HFF-Myc (cell line): ENCODE data around the gene MSI2.

Experiments
- DNase-seq: peaks from one replicate; pipeline ENCODE4 v3.0.0-alpha.2; 2011; ENCODE audit warnings: low read depth; ENCODE audit errors: extremely low read depth
- H3K4me3 ChIP-seq: replicated peaks from 2 replicates; pipeline ENCODE4 v1.5.1; 2011; ENCODE audit warnings: low read depth, mild to moderate bottlenecking, control low read depth, low read length
- TF ChIP-seq, protein P1 (sequence below): IDR thresholded peaks from 2 replicates; pipeline ENCODE4 v1.5.1; 2012; ENCODE audit warnings: mild to moderate bottlenecking, low read depth, low read length, control low read depth; ENCODE audit errors: missing control alignments

The MSI2 gene

DNA sequence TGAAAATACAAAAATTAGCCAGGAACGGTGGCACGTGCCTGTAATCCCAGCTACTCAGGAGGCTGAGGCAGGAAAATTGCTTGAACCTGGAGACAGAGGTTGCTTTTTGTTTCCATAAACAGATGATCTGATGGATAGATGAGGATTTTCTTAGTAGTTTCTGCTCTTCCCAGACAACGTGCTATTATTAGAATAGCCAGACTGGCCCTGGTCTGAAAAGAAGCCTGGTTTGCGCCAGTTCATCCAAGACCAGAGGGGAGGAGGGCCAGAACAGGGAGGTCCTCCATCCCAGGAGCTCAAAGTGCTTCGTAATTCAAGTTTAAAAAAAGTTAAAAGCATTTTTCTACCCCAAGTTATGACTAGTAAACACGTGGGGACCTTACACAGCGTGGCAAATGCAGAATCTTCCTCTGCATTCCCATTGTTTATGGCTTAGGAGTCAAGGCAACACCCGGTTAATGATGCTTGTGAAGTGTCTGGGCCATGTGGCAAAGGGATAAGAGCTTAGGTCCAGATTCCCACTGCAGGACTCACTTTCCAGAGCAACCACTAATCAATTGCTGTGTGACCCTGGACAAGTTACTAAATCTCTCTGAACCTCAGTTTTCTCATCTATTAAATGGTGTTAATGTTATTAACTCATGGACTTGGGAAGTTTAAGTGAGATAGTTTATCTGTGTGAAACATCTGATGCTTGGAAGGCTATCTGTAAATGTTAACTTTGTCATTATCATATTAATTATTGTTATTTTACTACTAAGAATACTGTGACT is 283.4 kb downstream of the MSI2 start:
- DNase-seq, result no peak
- TF ChIP-seq, protein P1, sequence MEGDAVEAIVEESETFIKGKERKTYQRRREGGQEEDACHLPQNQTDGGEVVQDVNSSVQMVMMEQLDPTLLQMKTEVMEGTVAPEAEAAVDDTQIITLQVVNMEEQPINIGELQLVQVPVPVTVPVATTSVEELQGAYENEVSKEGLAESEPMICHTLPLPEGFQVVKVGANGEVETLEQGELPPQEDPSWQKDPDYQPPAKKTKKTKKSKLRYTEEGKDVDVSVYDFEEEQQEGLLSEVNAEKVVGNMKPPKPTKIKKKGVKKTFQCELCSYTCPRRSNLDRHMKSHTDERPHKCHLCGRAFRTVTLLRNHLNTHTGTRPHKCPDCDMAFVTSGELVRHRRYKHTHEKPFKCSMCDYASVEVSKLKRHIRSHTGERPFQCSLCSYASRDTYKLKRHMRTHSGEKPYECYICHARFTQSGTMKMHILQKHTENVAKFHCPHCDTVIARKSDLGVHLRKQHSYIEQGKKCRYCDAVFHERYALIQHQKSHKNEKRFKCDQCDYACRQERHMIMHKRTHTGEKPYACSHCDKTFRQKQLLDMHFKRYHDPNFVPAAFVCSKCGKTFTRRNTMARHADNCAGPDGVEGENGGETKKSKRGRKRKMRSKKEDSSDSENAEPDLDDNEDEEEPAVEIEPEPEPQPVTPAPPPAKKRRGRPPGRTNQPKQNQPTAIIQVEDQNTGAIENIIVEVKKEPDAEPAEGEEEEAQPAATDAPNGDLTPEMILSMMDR, result no peak
- no peak overlapping the region for H3K4me3 ChIP-seq

DNA sequence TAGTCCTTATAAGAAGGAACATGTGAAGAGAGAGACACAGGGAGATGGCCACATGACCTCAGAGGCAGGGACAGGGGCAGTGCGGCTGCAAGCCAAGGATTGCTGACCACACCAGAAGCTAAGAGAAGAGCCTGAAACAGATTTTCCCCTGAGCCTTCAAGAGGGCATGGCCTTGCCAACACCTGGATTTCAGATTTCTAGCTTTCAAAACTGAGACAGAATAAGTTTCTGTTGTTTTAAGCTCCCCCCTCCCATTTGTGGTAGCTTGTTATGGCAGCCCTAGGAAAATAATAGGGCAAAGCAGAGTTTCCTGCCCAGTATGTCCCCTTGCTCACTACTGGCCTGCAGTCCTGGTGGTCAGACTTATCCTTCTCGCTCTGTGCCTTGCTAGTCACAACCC is 284.3 kb downstream of the MSI2 start:
- no peak for DNase-seq
- TF ChIP-seq, protein P1, result no peak

DNA sequence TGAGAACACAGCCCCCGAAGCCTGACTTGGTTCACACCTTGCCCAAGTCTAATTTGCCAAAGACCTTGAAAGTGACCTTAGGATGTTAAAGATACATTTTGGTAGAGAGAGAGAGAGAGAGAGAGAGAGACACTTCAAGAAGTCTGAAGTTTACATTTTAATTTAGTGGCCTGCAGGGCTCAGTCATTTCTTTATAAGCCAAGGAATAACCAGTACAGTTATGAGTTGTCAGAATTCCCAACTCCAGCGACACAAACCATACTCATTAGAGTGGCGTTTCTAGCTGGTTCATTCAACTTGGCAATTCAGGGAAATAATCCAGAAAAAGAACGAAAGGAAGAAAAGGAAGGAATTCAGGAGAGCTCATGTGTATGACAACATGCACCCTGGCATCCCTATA is 284.7 kb downstream of the MSI2 start:
- no peak for DNase-seq
- TF ChIP-seq, protein P1, result no peak

More for the DNA sequence above, 284.3 kb downstream of the MSI2 start:
- H3K4me3 ChIP-seq, result no peak overlapping the region

DNA sequence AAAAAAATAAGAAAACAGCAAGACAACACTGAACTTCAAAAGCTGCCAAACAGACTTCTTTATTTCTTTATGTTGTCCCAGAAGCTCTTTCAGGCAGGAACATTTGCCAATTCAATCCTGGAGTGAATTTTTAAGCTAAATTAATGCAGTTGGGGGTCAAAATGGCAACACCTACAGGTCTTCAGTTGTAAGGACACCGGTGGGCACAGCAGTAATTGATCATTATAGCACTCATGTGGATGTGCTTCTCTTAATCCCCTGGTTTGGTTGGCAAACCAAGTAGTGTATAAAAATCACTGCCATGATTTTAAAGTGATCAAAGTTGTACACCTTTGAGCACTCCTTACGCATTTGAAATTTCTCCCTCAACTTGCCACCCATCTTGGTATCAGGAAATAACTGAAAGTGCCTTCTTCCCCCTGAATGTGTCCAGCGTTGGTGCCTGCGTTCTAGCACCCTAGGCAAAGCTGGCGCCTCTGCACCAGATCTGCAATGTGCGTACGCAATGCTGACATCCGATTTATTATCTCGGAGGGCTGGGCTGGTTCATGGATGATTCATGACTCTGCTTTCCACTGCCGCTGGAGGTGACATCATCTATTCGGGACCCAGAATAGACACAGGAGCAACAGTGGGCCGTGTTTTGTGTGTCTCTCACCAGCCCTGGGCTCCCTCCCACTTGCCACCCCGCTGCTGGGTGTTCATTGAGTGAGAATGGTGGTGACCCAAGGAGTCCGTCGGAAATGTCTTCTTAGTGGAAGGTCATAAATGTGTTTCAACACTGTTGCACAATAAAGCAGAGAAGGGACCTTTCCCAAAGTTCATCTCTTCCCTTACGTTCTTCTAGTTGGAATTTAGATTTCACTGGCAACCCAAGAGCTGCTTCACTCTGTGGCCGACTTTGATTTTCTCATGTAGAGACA is 285.4 kb downstream of the MSI2 start:
- TF ChIP-seq, protein P1, result no peak
- no peak overlapping the region for H3K4me3 ChIP-seq
- no peak for DNase-seq

More for the DNA sequence above, 284.7 kb downstream of the MSI2 start:
- H3K4me3 ChIP-seq, result no peak overlapping the region

DNA sequence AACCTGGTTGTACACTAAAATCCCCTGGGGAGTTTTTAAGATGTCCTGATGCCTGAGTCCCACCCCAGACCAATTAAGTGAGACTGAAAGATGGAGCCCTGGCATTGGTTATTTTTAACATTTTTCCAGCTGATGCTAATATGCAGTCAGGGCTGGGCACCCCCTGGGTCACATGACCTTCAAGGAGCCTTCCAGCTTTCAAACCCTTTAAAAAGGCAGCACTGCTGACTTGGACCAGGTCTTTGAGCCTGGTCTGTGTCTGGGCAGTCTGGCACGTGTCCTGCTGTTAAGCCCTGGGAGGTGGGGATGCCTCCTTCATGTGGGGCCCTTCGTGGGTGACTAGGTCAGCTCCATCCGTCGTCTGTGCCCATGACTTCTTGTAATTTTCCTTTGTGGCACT is 286.2 kb downstream of the MSI2 start:
- DNase-seq, result no peak
- TF ChIP-seq, protein P1, result no peak
- no peak overlapping the region for H3K4me3 ChIP-seq

DNA sequence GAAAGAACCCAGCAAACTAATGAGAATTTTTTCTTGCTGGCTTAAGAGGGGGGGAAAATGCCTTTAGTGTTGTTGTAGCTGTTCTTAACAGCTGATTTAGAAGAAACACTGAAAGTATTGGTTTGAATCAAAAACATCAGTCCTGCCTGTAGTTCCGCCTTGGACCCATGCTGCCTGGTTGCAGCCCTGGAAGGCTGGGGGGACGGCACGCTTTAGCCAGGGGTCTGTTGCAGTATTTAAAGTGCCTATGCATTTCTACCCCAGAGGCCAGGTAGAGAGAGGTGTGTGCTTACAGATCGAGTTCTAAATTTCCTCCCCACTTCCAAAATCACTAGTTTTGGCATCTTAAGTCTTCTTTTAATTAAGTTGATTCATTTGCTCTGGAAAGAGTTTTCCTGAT is 286.9 kb downstream of the MSI2 start:
- no peak for DNase-seq
- no peak overlapping the region for H3K4me3 ChIP-seq
- TF ChIP-seq, protein P1, result no peak
